T-cell (primary cell): ENCODE data around the gene S100G. TPM values are rescaled to one million over a fixed set of nuclear protein-coding genes. Genes with fewer than 3 reads are reported as not detected.

Experiments
- total RNA-seq, 35 experiments: library from RNA in 6 of 35; stranded (reverse) in 6 of 35; fragments of 120-200 nt in 1 of 35; gene quantifications; one replicate each; pipeline versions ENCODE4 v1.2.1 to v1.2.4 and lab custom pipeline; 2013 to 2026

Gene S100G
- total RNA-seq, 5 donors from 2014 or later (not counting 1 experiment from before 2014, with no cell fraction given): not detected

Other genes with a start within 250 kb of the S100G start
- gene CTPS2, start 62.5 kb downstream of the S100G start, total RNA-seq: 1 to 10 TPM; 5.2 to 6.7 (median 5.7) TPM
- gene SYAP1, start 69.5 kb downstream of the S100G start, total RNA-seq: 10 to 100 TPM; 12.5 to 53.2 (median 19.3) TPM
- 10 to 100 TPM; 16.4 to 24.0 (median 17.9) TPM for gene TXLNG, start 136.3 kb downstream of the S100G start, total RNA-seq
- gene RBBP7, start 220.2 kb downstream of the S100G start, total RNA-seq: 100 to 1,000 TPM in 2 of 5 donors, 10 to 100 TPM in 3; 72.6 to 111 (median 90.3) TPM